Bronchial epithelial cell (primary cell): Measurements from ENCODE around the gene STAC3. TPM values are rescaled to one million over a fixed set of nuclear protein-coding genes. Genes with fewer than 3 reads are reported as not detected.

Experiments
- DNase-seq: peaks from one replicate; pipeline ENCODE4 v3.0.0-alpha.2; 2010; ENCODE audit warnings: low read depth
- FAIRE-seq: peaks from 2 replicates; lab custom pipeline; 2011; peaks lifted over from hg19 to GRCh38; lab: Jason Lieb, UNC
- H3K27me3 ChIP-seq: 2 replicates; pipeline ENCODE4 v1.5.1; 2011; ENCODE audit warnings: low read length; ENCODE audit not compliant: control insufficient read depth, insufficient read depth
- H3K36me3 ChIP-seq: 2 replicates; pipeline ENCODE4 v1.5.1; 2011; ENCODE audit warnings: low read length; ENCODE audit not compliant: control insufficient read depth, insufficient read depth
- H3K4me3 ChIP-seq: 2 replicates; pipeline ENCODE4 v1.5.1; 2011; ENCODE audit warnings: mild to moderate bottlenecking, low read depth, low read length, control low read depth
- CTCF ChIP-seq: IDR thresholded peaks from 2 replicates; pipeline ENCODE4 v1.5.1; 2011; ENCODE audit warnings: mild to moderate bottlenecking, moderate library complexity, low read length, control low read depth, inconsistent platforms; ENCODE audit not compliant: insufficient read depth, severe bottlenecking
- total RNA-seq: library from RNA; depleted of rRNA; stranded (reverse); fragments of >200 nt; gene quantifications from 2 replicates; pipeline ENCODE4 v1.2.1, GENCODE V29; 2014

The STAC3 gene
- total RNA-seq, 1 donor from 2014 or later, result 0.26 TPM

- no peak overlapping the region for H3K4me3 ChIP-seq
- no peak for TF ChIP-seq CTCF
- peaks cover 14% of the 10 kb centered on the region for H3K36me3 ChIP-seq
- no peak for FAIRE-seq
- H3K27me3 ChIP-seq, result peaks cover 3% of the 10 kb centered on the region
- DNase-seq, result no peak
Observed at GRCh38 chr12:57211791-57212700, 38.9 kb downstream of the STAC3 start.

GRCh38 chr12:57210926-57211692 lies 39.9 kb downstream of the STAC3 start:
- FAIRE-seq, result no peak
- DNase-seq, result no peak
- Histone ChIP-seq H3K4me3 (no peak overlapping the region), H3K27me3 (peaks cover 3% of the 10 kb centered on the region), H3K36me3 (peaks cover 16% of the 10 kb centered on the region)
- TF ChIP-seq CTCF, result no peak

- no peak for TF ChIP-seq CTCF
- peaks cover 3% of the 10 kb centered on the region for H3K27me3 ChIP-seq
- DNase-seq (no peak), FAIRE-seq (no peak)
- no peak overlapping the region for H3K4me3 ChIP-seq
- peaks cover 20% of the 10 kb centered on the region for H3K36me3 ChIP-seq
Observed at GRCh38 chr12:57210461-57210860, 40.5 kb downstream of the STAC3 start.

- DNase-seq (no peak), FAIRE-seq (no peak)
- Histone ChIP-seq H3K36me3 (peaks cover 23% of the 10 kb centered on the region), H3K4me3 (no peak overlapping the region), H3K27me3 (peaks cover 2% of the 10 kb centered on the region)
- no peak for TF ChIP-seq CTCF
Observed at GRCh38 chr12:57209916-57210315, 41.1 kb downstream of the STAC3 start.

- no peak overlapping the region for H3K4me3 ChIP-seq
- no peak for TF ChIP-seq CTCF
- DNase-seq (no peak), FAIRE-seq (no peak)
- H3K27me3 ChIP-seq, result no peaks in the 10 kb centered on the region
- peaks cover 31% of the 10 kb centered on the region for H3K36me3 ChIP-seq
Observed at GRCh38 chr12:57208631-57209282, 42.2 kb downstream of the STAC3 start.
